Endodermal cell (in vitro differentiated cells): Measurements from ENCODE around the gene PIP5K1B. TPM values are rescaled to one million over a fixed set of nuclear protein-coding genes. Genes with fewer than 3 reads are reported as not detected.

Experiments
- DNase-seq: peaks from one replicate; pipeline ENCODE4 v3.0.0-alpha.2; 2017
- H3K27ac ChIP-seq: 2 replicates; pipeline ENCODE4 v1.5.1; 2013; ENCODE audit warnings: mild to moderate bottlenecking, low read depth, low read length, moderate library complexity
- H3K27me3 ChIP-seq: 2 replicates; pipeline ENCODE4 v1.6.1; 2013; ENCODE audit warnings: mild to moderate bottlenecking, low read length, moderate library complexity; ENCODE audit not compliant: insufficient read depth, control insufficient read depth, poor library complexity, severe bottlenecking
- H3K36me3 ChIP-seq: 2 replicates; pipeline ENCODE4 v1.7.0; 2013; ENCODE audit warnings: mild to moderate bottlenecking, low read length, moderate library complexity; ENCODE audit not compliant: control insufficient read depth, insufficient read depth
- H3K4me1 ChIP-seq: one replicate; pipeline ENCODE4 v1.7.0; 2013; ENCODE audit warnings: low read length; ENCODE audit not compliant: control insufficient read depth, insufficient read depth
- H3K4me3 ChIP-seq: 2 replicates; pipeline ENCODE4 v1.5.1; 2013; ENCODE audit warnings: mild to moderate bottlenecking, low read length, moderate library complexity
- H3K9ac ChIP-seq: 2 replicates; pipeline ENCODE4 v1.6.1; 2013; ENCODE audit warnings: mild to moderate bottlenecking, low read length, moderate library complexity; ENCODE audit not compliant: poor library complexity, severe bottlenecking; ENCODE audit errors: extremely low read depth
- H3K9me3 ChIP-seq: 2 replicates; pipeline ENCODE4 v1.6.1; 2013; ENCODE audit warnings: mild to moderate bottlenecking, low read length, moderate library complexity; ENCODE audit not compliant: control insufficient read depth
- H3K27ac Mint-ChIP-seq: 2 replicates; pipeline ENCODE4 v1.8.0; 2020; ENCODE audit warnings: mixed read lengths
- H3K27me3 Mint-ChIP-seq: 2 replicates; pipeline ENCODE4 v1.8.0; 2021; ENCODE audit warnings: mild to moderate bottlenecking, mixed read lengths; ENCODE audit not compliant: insufficient read depth
- H3K36me3 Mint-ChIP-seq: 2 replicates; pipeline ENCODE4 v1.8.0; 2020; ENCODE audit warnings: low read depth, mixed read lengths
- H3K4me1 Mint-ChIP-seq: 2 replicates; pipeline ENCODE4 v1.8.0; 2020; ENCODE audit warnings: mixed read lengths
- H3K4me3 Mint-ChIP-seq: 2 replicates; pipeline ENCODE4 v1.8.0; 2020; ENCODE audit warnings: mild to moderate bottlenecking, moderate library complexity, mixed read lengths
- H3K9me3 Mint-ChIP-seq: 2 replicates; pipeline ENCODE4 v1.8.0; 2020; ENCODE audit warnings: mild to moderate bottlenecking, mixed read lengths
- CTCF ChIP-seq: fragments of 200-600 bp; sonication (generic); conservative IDR thresholded peaks from 2 replicates; pipeline ENCODE4 v1.5.0; 2021; ENCODE audit warnings: antibody characterized with exemption, mild to moderate bottlenecking
- WGBS, 2 experiments: methylation state at CpG; one replicate each; pipeline versions ENCODE4 v1.1.5 to v1.1.7; 2013; ENCODE audit warnings: missing lambda C conversion rate in 2 of 2, mixed read lengths in 1 of 2; ENCODE audit not compliant: insufficient coverage in 1 of 2, insufficient read length in 1 of 2; 5-methylcytosine and 5-hydroxymethylcytosine counted together
- total RNA-seq, 2 donors: library from RNA; stranded (reverse); fragmentation: NEBNext Ultra II Directional in 1 of 2; extraction: Animal tissue kit (Norgen Biotek cat#: 25700) in 1 of 2; gene quantifications; 2 replicates in 1 of 2; 3 replicates in 1 of 2; pipeline ENCODE4 v1.2.1, GENCODE V29; 2021

The PIP5K1B gene
- total RNA-seq, 2 donors from 2014 or later = 8.5 to 10.2 TPM

GRCh38 chr9:68775003-68775730 lies 70.1 kb downstream of the PIP5K1B start:
- no peak for DNase-seq
- Mint-ChIP-seq H3K9me3 (no peaks in the 10 kb centered on the region), H3K27ac (no peak overlapping the region), H3K36me3 (no peaks in the 10 kb centered on the region), H3K4me1 (peaks cover 43% of the 10 kb centered on the region), H3K27me3 (no peaks in the 10 kb centered on the region), H3K4me3 (no peak overlapping the region)
- Histone ChIP-seq H3K36me3 (no peaks in the 10 kb centered on the region), H3K4me1 (peaks cover 38% of the 10 kb centered on the region), H3K27ac (no peak overlapping the region), H3K9ac (no peak overlapping the region), H3K27me3 (no peaks in the 10 kb centered on the region), H3K4me3 (no peak overlapping the region), H3K9me3 (no peaks in the 10 kb centered on the region)
- no peak for TF ChIP-seq CTCF
- 92 to 96% methylated on average over 4 to 5 of the region's 5 CpGs for WGBS, 2 experiments

- H3K36me3 ChIP-seq = no peaks in the 10 kb centered on the region
- Mint-ChIP-seq H3K36me3 (no peaks in the 10 kb centered on the region), H3K4me3 (no peak overlapping the region), H3K27ac (no peak overlapping the region), H3K9me3 (no peaks in the 10 kb centered on the region), H3K4me1 (peaks cover 28% of the 10 kb centered on the region), H3K27me3 (no peaks in the 10 kb centered on the region)
- H3K27ac ChIP-seq = no peak overlapping the region
- TF ChIP-seq CTCF = no peak
- no peak overlapping the region for H3K9ac ChIP-seq
- no peak for DNase-seq
- peaks cover 23% of the 10 kb centered on the region for H3K4me1 ChIP-seq
- WGBS, 2 experiments = 98% methylated on average over 2 of the region's 2 CpGs; no CpG with 5 or more reads in 1 of the 2 experiments
- H3K27me3 ChIP-seq = no peaks in the 10 kb centered on the region
- H3K9me3 ChIP-seq = no peaks in the 10 kb centered on the region
- no peak overlapping the region for H3K4me3 ChIP-seq
Measured at GRCh38 chr9:68777070-68777763, 72.2 kb downstream of the PIP5K1B start.

DNA sequence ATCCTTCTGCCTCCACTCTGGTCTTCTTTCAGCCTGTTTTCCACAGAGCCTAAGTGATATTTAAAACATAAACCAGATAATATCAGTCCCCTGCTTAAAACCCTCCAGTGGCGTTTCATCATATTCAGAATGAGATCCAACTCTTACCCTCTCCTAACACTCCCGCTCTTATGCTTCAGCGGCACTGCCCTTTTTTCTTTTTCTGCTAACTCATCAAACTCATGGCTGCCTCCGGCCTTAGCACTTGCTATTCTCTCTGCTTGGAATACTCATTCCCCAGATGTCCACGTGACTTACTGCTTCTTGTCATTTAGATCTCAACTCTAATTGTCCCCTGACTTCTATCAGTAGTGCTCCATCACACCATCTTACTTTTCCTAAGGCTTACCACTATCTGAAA lies 73.6 kb downstream of the PIP5K1B start:
- Mint-ChIP-seq H3K27ac (no peak overlapping the region), H3K27me3 (no peaks in the 10 kb centered on the region), H3K36me3 (no peaks in the 10 kb centered on the region), H3K9me3 (no peaks in the 10 kb centered on the region), H3K4me3 (no peak overlapping the region), H3K4me1 (peaks cover 14% of the 10 kb centered on the region)
- no peak for DNase-seq
- H3K27me3 ChIP-seq = no peaks in the 10 kb centered on the region
- peaks cover 12% of the 10 kb centered on the region for H3K4me1 ChIP-seq
- no peak for TF ChIP-seq CTCF
- H3K9me3 ChIP-seq = no peaks in the 10 kb centered on the region
- H3K36me3 ChIP-seq = no peaks in the 10 kb centered on the region
- no peak overlapping the region for H3K27ac ChIP-seq
- WGBS, 2 experiments = 91 to 94% methylated on average over 5 of the region's 5 CpGs
- H3K4me3 ChIP-seq = peak overlapping the region; percentile 89
- no peak overlapping the region for H3K9ac ChIP-seq
